HG03460 (cell line): ENCODE data around the gene RNLS.

Experiments
- ATAC-seq: cut with Tn5 transposase; IDR thresholded peaks from one replicate; pipeline ENCODE4 v1.9.1; 2021; ENCODE audit not compliant: unreplicated experiment

The RNLS gene

DNA sequence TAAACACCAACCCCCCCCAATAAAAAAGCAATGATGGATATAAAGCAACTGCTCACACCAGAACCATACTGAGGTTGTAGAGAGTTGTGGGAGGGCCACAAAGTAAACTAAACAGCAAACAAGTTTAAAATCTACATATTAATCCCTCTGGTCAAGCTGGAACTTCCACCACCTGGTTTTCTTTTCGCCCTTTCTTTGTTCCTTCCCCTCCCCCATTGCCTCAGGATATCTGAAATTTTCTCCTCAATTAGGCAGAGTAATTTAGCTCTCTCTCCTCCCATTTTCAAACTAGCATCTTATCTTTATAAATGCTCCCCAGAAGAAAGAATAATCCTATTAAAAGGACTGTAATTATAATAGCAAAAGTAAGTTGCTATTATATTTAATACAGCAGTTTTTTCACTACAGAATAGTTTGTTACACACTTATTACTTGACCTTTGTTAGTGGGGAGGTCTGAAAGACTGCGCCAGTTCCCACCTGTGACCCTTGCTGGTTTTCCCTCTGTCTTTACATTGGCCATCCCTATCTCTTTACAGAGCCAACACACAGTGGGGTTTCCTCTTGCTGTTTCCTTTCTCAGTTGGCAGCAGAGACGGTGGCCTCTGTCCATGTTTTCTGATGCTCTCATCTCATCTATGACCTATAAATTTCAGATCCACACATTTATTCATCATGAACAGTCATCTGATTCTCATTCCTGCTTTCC is 235.4 kb downstream of the RNLS start:
- no peak for ATAC-seq

DNA sequence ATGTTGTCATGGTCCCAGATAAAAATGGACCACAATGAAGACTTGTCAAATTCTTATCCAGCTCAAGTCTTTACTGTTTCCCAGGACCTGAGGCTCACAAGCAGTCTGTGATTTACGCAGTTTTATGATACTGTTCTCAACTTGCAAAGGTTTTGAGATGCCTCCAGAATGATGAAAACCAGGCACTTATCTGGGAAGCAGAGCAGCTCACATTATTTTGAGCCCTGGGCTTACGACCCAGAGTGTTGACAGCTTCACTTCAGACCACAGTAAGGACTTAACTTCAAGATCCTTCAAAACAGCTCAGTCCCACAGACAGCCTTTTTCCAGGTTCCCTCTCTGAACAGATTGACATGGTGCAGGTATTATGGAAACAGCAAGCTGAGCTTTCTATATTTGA is 236.1 kb downstream of the RNLS start:
- ATAC-seq = no peak

DNA sequence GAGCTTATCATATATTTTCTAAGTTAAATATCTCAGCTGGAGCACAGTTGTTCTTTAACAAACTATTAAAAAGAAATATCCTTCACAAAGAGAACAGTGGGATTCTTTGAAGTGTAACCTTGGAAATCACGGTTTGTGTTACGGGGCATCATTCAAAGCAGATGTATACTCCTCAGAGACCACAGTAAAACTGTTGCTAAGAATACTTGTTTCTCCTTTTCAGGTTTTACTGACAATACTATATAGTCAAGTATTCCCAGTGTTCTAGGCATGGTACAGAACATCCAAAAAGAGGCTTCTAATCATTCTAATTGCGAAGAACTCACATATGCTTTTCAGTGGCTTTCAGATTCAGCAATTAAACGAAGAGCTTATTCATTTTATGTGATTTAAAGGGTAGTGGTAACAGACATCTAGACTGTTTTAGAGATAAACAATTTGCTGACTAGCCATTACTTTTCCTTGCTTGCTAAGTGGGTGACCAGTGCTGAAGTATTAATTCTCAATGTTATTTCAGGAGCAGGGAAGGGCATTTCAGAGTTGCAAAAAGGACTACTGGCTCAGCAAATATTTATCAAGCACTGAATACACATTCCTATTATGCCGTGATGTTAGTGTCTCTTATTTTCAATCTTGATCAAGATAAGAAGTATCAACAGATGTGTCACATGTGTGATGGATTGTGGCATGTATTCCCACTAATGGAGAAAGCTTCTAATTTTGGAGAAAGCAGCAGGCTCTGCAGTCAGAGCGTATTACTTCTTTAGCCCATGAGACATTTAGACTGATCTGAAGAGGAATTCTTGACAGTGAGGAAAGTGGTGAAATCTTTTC is 236.8 kb downstream of the RNLS start:
- no peak for ATAC-seq

GRCh38 chr10:88343761-88344484 is 239.2 kb downstream of the RNLS start:
- no peak for ATAC-seq

- ATAC-seq = no peak
Measured at GRCh38 chr10:88342733-88343310, 240.3 kb downstream of the RNLS start.

- no peak for ATAC-seq
Measured at GRCh38 chr10:88337134-88337533, 246.0 kb downstream of the RNLS start.

GRCh38 chr10:88336334-88336733 is 246.8 kb downstream of the RNLS start:
- no peak for ATAC-seq

- ATAC-seq = no peak
Measured at GRCh38 chr10:88333248-88333630, 249.9 kb downstream of the RNLS start.

- no peak for ATAC-seq
Measured at GRCh38 chr10:88332503-88333247, 250.4 kb downstream of the RNLS start.

DNA sequence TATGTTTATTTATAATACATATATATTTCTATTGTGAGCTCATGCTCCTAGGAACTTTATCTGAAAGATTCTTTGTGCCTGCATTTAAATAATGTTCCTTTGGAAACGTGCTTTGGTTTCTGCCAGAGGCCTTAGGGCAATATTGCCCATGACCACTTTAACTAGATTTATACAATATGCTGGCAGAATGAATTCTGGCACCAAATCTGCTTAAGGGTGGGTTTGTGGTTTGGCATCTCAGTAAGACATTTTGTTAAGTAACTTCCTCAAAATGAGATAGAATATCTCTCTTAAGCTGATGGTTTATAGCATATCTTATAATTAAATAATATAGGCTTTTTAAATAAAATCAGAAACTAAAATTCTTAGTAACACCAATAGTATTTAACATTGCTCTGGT is 252.9 kb downstream of the RNLS start:
- ATAC-seq = no peak

- ATAC-seq = no peak
Measured at GRCh38 chr10:88322324-88323063, 260.6 kb downstream of the RNLS start.

- no peak for ATAC-seq
Measured at GRCh38 chr10:88319960-88320517, 263.1 kb downstream of the RNLS start.

DNA sequence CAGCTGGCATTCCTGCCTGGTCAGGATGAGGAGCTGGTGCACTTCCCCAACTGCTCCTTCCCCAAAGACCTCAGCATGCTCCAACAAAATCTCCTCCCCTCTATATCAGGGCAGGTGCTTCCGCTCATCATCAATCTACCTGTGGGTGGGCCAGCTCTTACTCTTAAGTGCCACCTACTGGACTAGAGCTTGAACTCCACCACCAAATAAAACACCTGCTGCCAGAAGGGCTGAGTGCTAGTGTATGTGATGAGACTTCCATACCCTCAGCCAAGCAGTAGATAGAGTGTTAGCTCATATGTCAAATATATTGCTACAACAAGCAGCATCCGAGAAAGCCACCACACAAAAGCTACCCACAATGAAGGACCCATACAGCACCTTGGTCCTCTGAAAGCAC is 264.3 kb downstream of the RNLS start:
- no peak for ATAC-seq

- no peak for ATAC-seq
Measured at GRCh38 chr10:88317099-88317498, 266.0 kb downstream of the RNLS start.

- ATAC-seq = no peak
Measured at GRCh38 chr10:88316292-88316861, 266.7 kb downstream of the RNLS start.

DNA sequence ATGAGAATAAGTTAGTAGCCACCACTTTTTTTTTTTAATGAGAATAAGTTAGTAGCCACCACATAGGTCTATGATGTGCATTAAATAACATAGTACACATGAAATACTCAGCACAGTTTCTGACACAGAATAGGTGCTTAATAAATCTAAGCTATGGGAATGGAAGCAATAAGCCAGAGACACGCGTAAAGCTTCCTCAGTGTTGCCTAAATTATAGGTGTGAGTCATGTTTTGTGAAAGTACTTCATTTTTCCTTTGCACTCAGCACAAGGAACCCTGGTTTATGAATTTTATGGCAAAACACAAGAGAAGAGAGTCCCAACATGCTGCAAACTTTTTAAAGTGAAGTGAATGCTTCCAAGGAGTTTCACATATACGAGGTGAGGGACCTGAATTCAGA is 267.4 kb downstream of the RNLS start:
- ATAC-seq = no peak

DNA sequence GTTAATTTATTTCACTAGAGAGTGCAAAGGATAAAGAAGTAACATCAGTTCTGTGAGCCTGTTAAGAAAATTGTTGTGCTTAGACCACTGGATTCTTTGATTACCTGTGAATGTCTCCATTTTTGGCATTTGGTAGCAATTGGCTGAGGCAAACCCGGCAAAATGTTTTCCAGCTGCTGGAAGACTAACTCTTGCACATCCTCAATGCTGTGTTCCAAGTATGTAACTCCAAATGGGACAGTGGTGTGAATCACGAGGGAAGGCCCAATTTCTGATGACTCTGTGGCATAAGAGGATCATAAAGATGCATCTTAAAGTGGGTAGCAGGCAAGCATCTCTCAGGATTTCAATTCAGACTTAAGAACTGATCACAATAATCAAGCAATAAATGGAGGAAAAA is 268.8 kb downstream of the RNLS start:
- no peak for ATAC-seq

DNA sequence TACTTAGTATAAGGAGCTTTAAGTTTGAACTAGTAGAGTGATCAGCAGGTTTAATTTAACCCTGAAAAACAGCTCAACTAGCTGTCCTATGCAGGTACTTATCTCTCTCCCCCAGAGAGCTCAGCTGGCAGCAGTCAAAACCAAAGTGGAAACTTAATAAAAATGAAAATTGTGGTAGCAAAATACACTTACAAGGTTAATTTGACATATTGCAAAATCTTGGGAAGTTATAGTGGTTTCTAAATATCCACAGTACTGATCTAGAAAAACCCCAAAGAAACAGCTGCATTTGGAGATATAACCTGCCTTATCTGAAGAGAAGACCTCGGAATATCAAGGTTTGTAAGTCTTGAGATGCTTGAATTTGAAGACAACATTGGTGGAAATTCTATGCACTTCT is 269.2 kb downstream of the RNLS start:
- no peak for ATAC-seq

DNA sequence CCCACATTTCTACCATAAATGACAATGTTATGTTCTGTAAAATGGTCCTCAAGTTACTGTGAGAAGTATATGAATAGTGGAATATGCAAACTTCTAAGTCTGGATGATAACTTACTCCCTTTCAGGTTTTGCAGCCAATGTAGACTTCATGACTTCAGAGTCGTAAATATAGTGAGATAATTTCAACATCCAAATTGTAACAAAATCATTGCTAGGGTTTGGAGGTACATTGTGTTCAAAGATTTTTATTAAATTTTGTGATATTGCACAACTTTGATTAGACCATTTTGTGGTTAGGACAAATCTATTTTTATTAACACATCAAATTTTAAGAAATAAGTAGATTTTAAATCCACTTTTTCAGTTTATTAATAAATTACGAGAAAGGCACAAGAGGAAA is 270.3 kb downstream of the RNLS start:
- ATAC-seq = no peak
